Neuronal stem cell (in vitro differentiated cells): ENCODE data around the gene TMEM167A.

Experiments used
- DNase-seq: peaks from one replicate; pipeline ENCODE4 v3.0.0-alpha.2; 2013; ENCODE audit warnings: low spot score
- H2AFZ ChIP-seq: one replicate; pipeline ENCODE4 v1.6.1; 2013; ENCODE audit warnings: mild to moderate bottlenecking, low read length, inconsistent platforms
- H2AK5ac ChIP-seq: 2 replicates; pipeline ENCODE4 v1.6.1; 2013; ENCODE audit warnings: low read depth, mild to moderate bottlenecking, inconsistent platforms, low read length, moderate library complexity, mixed read lengths
- H2BK120ac ChIP-seq: 2 replicates; pipeline ENCODE4 v1.6.1; 2013; ENCODE audit warnings: low read depth, mild to moderate bottlenecking, inconsistent platforms, low read length, moderate library complexity, mixed read lengths
- H2BK12ac ChIP-seq: one replicate; pipeline ENCODE4 v1.6.1; 2013; ENCODE audit warnings: low read length, inconsistent platforms
- H2BK15ac ChIP-seq: 2 replicates; pipeline ENCODE4 v1.6.1; 2013; ENCODE audit warnings: mild to moderate bottlenecking, low read length, inconsistent platforms, mixed read lengths
- H2BK5ac ChIP-seq: one replicate; pipeline ENCODE4 v1.6.1; 2013; ENCODE audit warnings: inconsistent platforms, mild to moderate bottlenecking, low read length, moderate library complexity
- H3K14ac ChIP-seq: one replicate; pipeline ENCODE4 v1.6.1; 2013; ENCODE audit warnings: low read length, inconsistent platforms
- H3K18ac ChIP-seq: 2 replicates; pipeline ENCODE4 v1.6.1; 2013; ENCODE audit warnings: low read length, inconsistent platforms
- H3K23ac ChIP-seq: 2 replicates; pipeline ENCODE4 v1.6.1; 2013; ENCODE audit warnings: low read depth, mild to moderate bottlenecking, mixed read lengths, low read length, inconsistent platforms; ENCODE audit not compliant: poor library complexity
- H3K27ac ChIP-seq: replicated peaks from 3 replicates; pipeline ENCODE4 v1.5.1; 2013; ENCODE audit warnings: low read length, inconsistent platforms
- H3K27me3 ChIP-seq, 3 experiments: 2 replicates each; pipeline ENCODE4 v1.6.1; 2013; ENCODE audit warnings: low read length in 3 of 3, mild to moderate bottlenecking in 2 of 3, inconsistent platforms in 1 of 3, low read depth in 1 of 3, mixed read lengths in 1 of 3, moderate library complexity in 1 of 3; ENCODE audit not compliant: control insufficient read depth in 3 of 3, insufficient read depth in 3 of 3
- H3K36me3 ChIP-seq, 2 donors: replicated peaks in 1 of 2; 2 replicates each; pipeline ENCODE4 v1.6.1; 2013; ENCODE audit warnings: low read length in 2 of 2; ENCODE audit not compliant: control insufficient read depth in 2 of 2, insufficient read depth in 2 of 2
- H3K4ac ChIP-seq: 2 replicates; pipeline ENCODE4 v1.6.1; 2013; ENCODE audit warnings: inconsistent platforms, mild to moderate bottlenecking, low read length, moderate library complexity
- H3K4me1 ChIP-seq, 2 donors: 1 replicate in 1 of 2; 2 replicates in 1 of 2; pipeline ENCODE4 v1.6.1; 2013; ENCODE audit warnings: low read length in 2 of 2, low read depth in 1 of 2; ENCODE audit not compliant: control insufficient read depth in 2 of 2, insufficient read depth in 1 of 2
- H3K4me2 ChIP-seq: one replicate; pipeline ENCODE4 v1.6.1; 2013; ENCODE audit warnings: mild to moderate bottlenecking, low read length, inconsistent platforms; ENCODE audit not compliant: insufficient read depth, poor library complexity, severe bottlenecking
- H3K4me3 ChIP-seq, 2 donors: 2 replicates each; pipeline ENCODE4 v1.5.1; 2013; ENCODE audit warnings: low read length in 2 of 2, mild to moderate bottlenecking in 2 of 2, inconsistent platforms in 1 of 2, moderate library complexity in 1 of 2
- H3K79me1 ChIP-seq: one replicate; pipeline ENCODE4 v1.6.1; 2013; ENCODE audit warnings: low read depth, mild to moderate bottlenecking, inconsistent platforms, low read length, moderate library complexity
- H3K9ac ChIP-seq: one replicate; pipeline ENCODE4 v1.6.1; 2013; ENCODE audit warnings: mild to moderate bottlenecking, low read depth, low read length, inconsistent platforms; ENCODE audit not compliant: poor library complexity
- H3K9me3 ChIP-seq, 2 donors: replicated peaks in 1 of 2; 2 replicates each; pipeline versions ENCODE3 to v1.6.1; 2013; ENCODE audit warnings: low read length in 2 of 2, mild to moderate bottlenecking in 2 of 2, inconsistent platforms in 1 of 2, low read depth in 1 of 2, mixed read lengths in 1 of 2, moderate library complexity in 1 of 2; ENCODE audit not compliant: control insufficient read depth in 2 of 2, insufficient read depth in 1 of 2
- H4K8ac ChIP-seq: one replicate; pipeline ENCODE4 v1.6.1; 2013; ENCODE audit warnings: low read depth, mild to moderate bottlenecking, inconsistent platforms, low read length, moderate library complexity
- H4K91ac ChIP-seq: one replicate; pipeline ENCODE4 v1.6.1; 2013; ENCODE audit warnings: low read length, low read depth, mild to moderate bottlenecking, inconsistent platforms; ENCODE audit not compliant: poor library complexity
- WGBS, 2 donors: extraction: QIAGEN DNeasy Blood & Tissue Kit; methylation state at CpG; one replicate each; pipeline ENCODE4 v1.1.7; 2013; ENCODE audit warnings: missing lambda C conversion rate in 2 of 2, mixed read lengths in 1 of 2; ENCODE audit not compliant: insufficient read length in 2 of 2, insufficient replicate concordance in 1 of 2; ENCODE audit errors: extremely low coverage in 2 of 2; 5-methylcytosine and 5-hydroxymethylcytosine counted together

TMEM167A gene

GRCh38 chr5:83107692-83108420 is 30.7 kb upstream of the TMEM167A start:
- H3K4me2 ChIP-seq = no peak overlapping the region
- no CpG with 5 or more reads among the region's 3 CpGs for WGBS, 2 donors
- H2BK5ac ChIP-seq = no peak overlapping the region
- no peaks in the 10 kb centered on the region for H3K4me1 ChIP-seq
- no peak for DNase-seq
- no peaks in the 10 kb centered on the region for H3K9me3 ChIP-seq
- H4K8ac ChIP-seq = no peak overlapping the region
- H3K79me1 ChIP-seq = no peaks in the 10 kb centered on the region
- H2BK12ac ChIP-seq = no peak overlapping the region
- no peak overlapping the region for H3K14ac ChIP-seq
- no peak overlapping the region for H2AK5ac ChIP-seq
- H3K4ac ChIP-seq = no peak overlapping the region
- no peak overlapping the region for H2BK120ac ChIP-seq
- no peak overlapping the region for H2BK15ac ChIP-seq
- H3K4me3 ChIP-seq = no peak overlapping the region
- H3K36me3 ChIP-seq = no peaks in the 10 kb centered on the region
- H3K23ac ChIP-seq = no peak overlapping the region
- H2AFZ ChIP-seq = no peak overlapping the region
- H3K27me3 ChIP-seq = no peaks in the 10 kb centered on the region
- H3K18ac ChIP-seq = no peak overlapping the region
- no peak overlapping the region for H3K9ac ChIP-seq
- no peak overlapping the region for H3K27ac ChIP-seq
- H4K91ac ChIP-seq = no peak overlapping the region

- no peak overlapping the region for H4K8ac ChIP-seq
- H4K91ac ChIP-seq = no peak overlapping the region
- no peak for DNase-seq
- H3K23ac ChIP-seq = no peak overlapping the region
- H3K27me3 ChIP-seq = no peaks in the 10 kb centered on the region
- no peaks in the 10 kb centered on the region for H3K9me3 ChIP-seq
- H3K27ac ChIP-seq = no peak overlapping the region
- no peak overlapping the region for H3K4ac ChIP-seq
- H3K4me2 ChIP-seq = no peak overlapping the region
- H3K9ac ChIP-seq = no peak overlapping the region
- H3K4me1 ChIP-seq = peaks cover 0 to 9% of the 10 kb centered on the region in 2 donors
- H3K4me3 ChIP-seq = no peak overlapping the region
- H2AK5ac ChIP-seq = no peak overlapping the region
- no peak overlapping the region for H2BK15ac ChIP-seq
- no peak overlapping the region for H2BK5ac ChIP-seq
- H2BK12ac ChIP-seq = no peak overlapping the region
- H3K18ac ChIP-seq = no peak overlapping the region
- H2BK120ac ChIP-seq = no peak overlapping the region
- no peak overlapping the region for H2AFZ ChIP-seq
- no peak overlapping the region for H3K14ac ChIP-seq
- no peaks in the 10 kb centered on the region for H3K36me3 ChIP-seq
- H3K79me1 ChIP-seq = no peaks in the 10 kb centered on the region
These were observed 26.8 kb upstream of the TMEM167A start for GRCh38 chr5:83104021-83104420.

- no peak overlapping the region for H2BK5ac ChIP-seq
- no peaks in the 10 kb centered on the region for H3K27me3 ChIP-seq
- no peak overlapping the region for H3K14ac ChIP-seq
- no peaks in the 10 kb centered on the region for H3K36me3 ChIP-seq
- H3K23ac ChIP-seq = no peak overlapping the region
- no peak overlapping the region for H3K9ac ChIP-seq
- H2BK12ac ChIP-seq = no peak overlapping the region
- no peak overlapping the region for H2BK15ac ChIP-seq
- H3K27ac ChIP-seq = no peak overlapping the region
- no peak overlapping the region for H2AFZ ChIP-seq
- no peaks in the 10 kb centered on the region for H3K79me1 ChIP-seq
- H3K9me3 ChIP-seq = no peaks in the 10 kb centered on the region
- H2AK5ac ChIP-seq = no peak overlapping the region
- no peak overlapping the region for H3K4me3 ChIP-seq
- DNase-seq = no peak
- H3K4ac ChIP-seq = no peak overlapping the region
- no peak overlapping the region for H4K8ac ChIP-seq
- no peak overlapping the region for H2BK120ac ChIP-seq
- H3K18ac ChIP-seq = no peak overlapping the region
- no peak overlapping the region for H4K91ac ChIP-seq
- no peak overlapping the region for H3K4me2 ChIP-seq
- peaks cover 0 to 10% of the 10 kb centered on the region in 2 donors for H3K4me1 ChIP-seq
These were observed 25.3 kb upstream of the TMEM167A start for GRCh38 chr5:83102364-83102980.

- Histone ChIP-seq H3K14ac (no peak overlapping the region), H3K79me1 (no peaks in the 10 kb centered on the region), H4K8ac (no peak overlapping the region), H3K27me3 (no peaks in the 10 kb centered on the region), H2AFZ (no peak overlapping the region), H3K4ac (no peak overlapping the region), H3K9me3 (no peaks in the 10 kb centered on the region), H3K4me3 (no peak overlapping the region), H4K91ac (no peak overlapping the region), H3K23ac (no peak overlapping the region), H2BK120ac (no peak overlapping the region), H3K4me2 (no peak overlapping the region), H3K27ac (no peak overlapping the region), H2BK12ac (no peak overlapping the region), H3K18ac (no peak overlapping the region), H3K4me1 (peaks cover 0 to 10% of the 10 kb centered on the region in 2 donors), H3K36me3 (no peaks in the 10 kb centered on the region), H3K9ac (no peak overlapping the region), H2BK5ac (no peak overlapping the region), H2BK15ac (no peak overlapping the region), H2AK5ac (no peak overlapping the region)
- WGBS, 2 donors = no CpG with 5 or more reads among the region's 1 CpG
- DNase-seq = no peak
These were observed 24.3 kb upstream of the TMEM167A start for GRCh38 chr5:83101514-83101913.
